HAP-1 (cell line): Measurements from ENCODE around the gene NCOA6.
A peak's percentile ranks its signal among the peaks of the same experiment; 100 is the strongest.

ENCODE experiments used
- DNase-seq, 2 experiments: peaks; one replicate each; pipeline ENCODE4 v3.0.0-alpha.2; 2016 to 2020; ENCODE audit warnings: low spot score in 2 of 2
- H3K27me3 ChIP-seq: fragments of 250-450 bp; sonication (Bioruptor Pico); 2 replicates; pipeline ENCODE4 v1.5.1; 2020; ENCODE audit warnings: low read depth, mild to moderate bottlenecking, moderate library complexity
- H3K36me3 ChIP-seq: fragments of 250-450 bp; sonication (Bioruptor Pico); replicated peaks from 2 replicates; pipeline ENCODE4 v1.5.1; 2020; ENCODE audit warnings: mild to moderate bottlenecking
- H3K4me1 ChIP-seq: fragments of 250-450 bp; sonication (Bioruptor Pico); 2 replicates; pipeline ENCODE4 v1.5.1; 2020; ENCODE audit warnings: mild to moderate bottlenecking
- H3K4me3 ChIP-seq: fragments of 250-450 bp; sonication (Bioruptor Pico); 2 replicates; pipeline ENCODE4 v1.5.1; 2020; ENCODE audit warnings: mild to moderate bottlenecking, moderate library complexity
- H3K9me3 ChIP-seq: fragments of 250-450 bp; sonication (Bioruptor Pico); 2 replicates; pipeline ENCODE4 v1.5.1; 2020; ENCODE audit warnings: mild to moderate bottlenecking, moderate library complexity
- in situ Hi-C: fragments of 300-500 bp; cut with MboI; formaldehyde crosslinking; loops from 3 replicates; pipeline ENCODE4 v1.14.3; 2020; ENCODE audit warnings: low sequenced_read_pairs, inconsistent platforms, mixed read lengths

Gene NCOA6

DNA sequence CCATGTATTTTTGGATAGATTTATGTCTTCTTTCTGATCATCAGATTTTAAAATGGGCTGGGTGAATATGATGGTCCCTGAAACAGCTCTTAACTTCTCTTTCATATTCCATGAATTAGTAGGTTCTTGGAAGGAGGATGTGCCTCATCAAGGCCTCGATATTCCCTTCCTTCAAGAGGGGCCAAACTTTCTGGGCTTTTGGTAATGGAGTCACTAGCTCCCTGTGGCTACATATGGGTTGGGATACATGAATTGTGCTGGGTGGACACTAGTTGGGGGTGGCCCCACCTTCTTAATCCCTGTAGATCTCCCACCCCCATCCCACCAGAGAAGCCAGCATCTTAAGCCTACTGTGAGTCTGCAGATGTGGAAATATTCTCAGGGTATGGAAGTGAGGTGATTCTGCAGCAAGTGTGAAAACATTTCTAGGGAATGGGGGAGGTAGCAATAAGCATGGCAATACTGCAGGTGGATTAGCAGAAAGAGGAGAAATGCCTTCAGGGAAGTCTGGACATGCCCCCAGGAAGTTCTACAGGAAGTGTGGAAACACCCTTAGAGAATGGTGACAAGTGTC lies 119.1 kb downstream of the NCOA6 start:
- no peak for DNase-seq
- no peak overlapping the region for H3K4me3 ChIP-seq
- H3K4me1 ChIP-seq = peaks cover 20% of the 10 kb centered on the region
- H3K27me3 ChIP-seq = no peaks in the 10 kb centered on the region
- H3K9me3 ChIP-seq = no peaks in the 10 kb centered on the region
- in situ Hi-C loops = loop anchor here (5.0 to 25.0 kb wide), 2 partner anchors 169 to 394 kb away; partner anchors contain the start of gene AHCY
- H3K36me3 ChIP-seq = no peaks in the 10 kb centered on the region

DNA sequence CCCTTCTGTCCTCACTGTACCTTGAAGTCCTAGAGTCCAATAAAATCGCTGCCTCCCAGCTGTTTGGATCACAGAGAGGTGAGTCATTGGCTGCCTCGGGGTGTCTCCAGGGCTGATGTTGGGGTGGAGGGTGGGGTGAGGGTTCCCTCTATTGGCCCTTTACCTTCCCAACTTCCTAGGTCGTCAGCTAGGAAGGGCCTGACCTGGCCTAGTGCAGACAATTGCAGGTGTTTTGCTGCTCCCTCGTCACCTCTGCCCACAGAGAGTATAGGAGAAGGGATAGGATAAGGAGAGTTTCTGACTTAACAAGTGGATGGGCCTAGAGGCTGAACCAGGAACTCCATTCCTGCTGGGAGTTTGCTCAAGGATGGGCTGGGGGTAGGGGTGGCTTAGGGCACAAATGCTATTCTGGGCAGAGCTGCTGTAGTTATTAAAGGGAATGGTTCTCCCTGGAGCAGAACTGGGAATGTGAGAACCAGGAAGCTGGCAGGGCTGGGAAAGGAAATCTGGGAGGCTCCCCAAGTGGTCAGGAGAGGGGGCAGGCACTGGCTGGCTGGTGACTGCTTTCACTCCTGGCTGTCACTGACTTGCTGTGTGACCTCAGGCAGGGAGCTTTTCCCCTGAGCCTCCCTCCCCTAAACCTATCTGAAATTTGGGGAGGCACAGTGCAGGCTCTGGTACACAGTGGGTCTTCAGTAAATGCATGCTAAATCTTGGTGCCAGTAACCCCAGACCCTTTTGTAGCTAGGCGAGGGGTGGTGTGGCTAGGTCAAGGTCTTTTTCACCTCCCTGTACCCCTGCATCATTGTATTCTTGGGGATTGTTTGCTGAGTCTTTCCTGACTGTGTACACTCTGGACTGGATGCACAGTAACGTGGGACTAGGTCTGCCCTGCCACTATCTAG lies 119.8 kb downstream of the NCOA6 start:
- peak in 1 of 2 experiments; percentile 22 for DNase-seq
- Histone ChIP-seq H3K4me3 (peak overlapping the region; percentile 73), H3K4me1 (peaks cover 20% of the 10 kb centered on the region), H3K9me3 (no peaks in the 10 kb centered on the region), H3K36me3 (no peaks in the 10 kb centered on the region), H3K27me3 (no peaks in the 10 kb centered on the region)
- in situ Hi-C loops = loop anchor here (5.0 to 25.0 kb wide), 2 partner anchors 168 to 393 kb away; partner anchors contain the start of gene AHCY

- Histone ChIP-seq H3K4me1 (peaks cover 15% of the 10 kb centered on the region), H3K27me3 (no peaks in the 10 kb centered on the region), H3K9me3 (no peaks in the 10 kb centered on the region), H3K4me3 (peak overlapping the region; percentile 73), H3K36me3 (no peaks in the 10 kb centered on the region)
- in situ Hi-C loops = loop anchor here (5.0 to 25.0 kb wide), 2 partner anchors 168 to 393 kb away; partner anchors contain the start of gene AHCY
- peak in 1 of 2 experiments; percentile 45 for DNase-seq
Observed at GRCh38 chr20:34705008-34705396, 120.4 kb downstream of the NCOA6 start.

DNA sequence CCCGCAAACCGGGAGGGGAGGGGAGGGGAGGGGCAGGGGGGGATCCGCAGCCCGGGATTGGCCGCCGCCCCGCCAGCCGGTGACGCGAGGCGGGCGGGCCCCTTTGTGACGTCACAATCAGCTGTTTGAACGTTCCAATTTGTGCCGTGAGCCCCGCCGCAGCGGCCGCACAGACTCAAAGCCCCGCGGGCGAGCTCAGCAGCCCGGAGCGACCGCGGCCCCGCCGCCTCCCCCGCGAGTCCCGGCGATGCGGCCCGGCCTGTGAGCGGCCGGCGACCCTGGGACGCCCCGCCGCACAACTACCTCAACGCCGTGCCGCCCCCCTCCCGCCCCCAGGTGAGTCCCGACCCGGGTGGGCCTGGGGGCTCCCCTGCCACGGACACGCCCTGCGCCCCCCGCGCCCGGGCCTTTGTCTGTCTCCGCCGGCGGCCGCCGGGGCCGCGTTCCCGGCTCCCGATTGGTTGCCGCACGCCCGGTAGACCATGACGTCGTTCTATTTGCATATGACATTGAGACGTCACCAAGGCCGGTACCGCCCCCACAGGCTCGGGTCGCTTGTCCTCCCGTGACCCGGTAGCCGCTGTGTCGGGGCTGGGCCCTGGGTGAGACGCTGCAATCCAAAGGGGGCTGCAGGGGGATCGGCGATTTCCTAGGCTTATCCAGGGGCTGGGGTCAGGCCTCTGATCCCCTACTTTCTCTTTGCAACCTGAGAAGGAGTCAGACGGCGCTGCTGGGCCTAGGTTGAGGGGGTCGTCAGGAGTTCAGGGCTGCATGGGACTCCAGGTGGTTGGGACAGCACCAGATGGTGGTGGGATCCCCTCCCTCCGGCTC lies 121.1 kb downstream of the NCOA6 start, which contains the start of gene TP53INP2:
Gene TP53INP2, plus strand, starts transcription at position 168 of the 831 bp plus-strand sequence. CDS start 4,396 bp downstream, outside the sequence.
- in situ Hi-C loops = loop anchor here (5.0 to 25.0 kb wide), 2 partner anchors 167 to 392 kb away; partner anchors contain the start of gene AHCY
- peak within 1 kb of the TSS; percentile 73 for H3K4me3 ChIP-seq
- no peaks in the 10 kb centered on the region for H3K36me3 ChIP-seq
- peaks cover 15% of the 10 kb centered on the region for H3K4me1 ChIP-seq
- H3K9me3 ChIP-seq = no peaks in the 10 kb centered on the region
- H3K27me3 ChIP-seq = no peaks in the 10 kb centered on the region
- peak; percentile 87 to 96 for DNase-seq

GRCh38 chr20:34703424-34704176 lies 121.9 kb downstream of the NCOA6 start:
- peaks cover 15% of the 10 kb centered on the region for H3K4me1 ChIP-seq
- H3K9me3 ChIP-seq = no peaks in the 10 kb centered on the region
- H3K27me3 ChIP-seq = no peaks in the 10 kb centered on the region
- H3K4me3 ChIP-seq = peak overlapping the region; percentile 73
- H3K36me3 ChIP-seq = no peaks in the 10 kb centered on the region
- DNase-seq = peak in 1 of 2 experiments; percentile 34
- in situ Hi-C loops = loop anchor here (25.0 kb wide), 1 partner anchor 391 kb away; the partner anchor contains the start of gene AHCY

GRCh38 chr20:34703061-34703423 lies 122.4 kb downstream of the NCOA6 start:
- no peaks in the 10 kb centered on the region for H3K27me3 ChIP-seq
- DNase-seq = no peak
- peak overlapping the region; percentile 73; the same call in 1 of the 2 replicates for H3K4me3 ChIP-seq
- no peaks in the 10 kb centered on the region for H3K9me3 ChIP-seq
- H3K36me3 ChIP-seq = no peaks in the 10 kb centered on the region
- H3K4me1 ChIP-seq = peaks cover 15% of the 10 kb centered on the region
- in situ Hi-C loops = loop anchor here (25.0 kb wide), 1 partner anchor 391 kb away; the partner anchor contains the start of gene AHCY

DNA sequence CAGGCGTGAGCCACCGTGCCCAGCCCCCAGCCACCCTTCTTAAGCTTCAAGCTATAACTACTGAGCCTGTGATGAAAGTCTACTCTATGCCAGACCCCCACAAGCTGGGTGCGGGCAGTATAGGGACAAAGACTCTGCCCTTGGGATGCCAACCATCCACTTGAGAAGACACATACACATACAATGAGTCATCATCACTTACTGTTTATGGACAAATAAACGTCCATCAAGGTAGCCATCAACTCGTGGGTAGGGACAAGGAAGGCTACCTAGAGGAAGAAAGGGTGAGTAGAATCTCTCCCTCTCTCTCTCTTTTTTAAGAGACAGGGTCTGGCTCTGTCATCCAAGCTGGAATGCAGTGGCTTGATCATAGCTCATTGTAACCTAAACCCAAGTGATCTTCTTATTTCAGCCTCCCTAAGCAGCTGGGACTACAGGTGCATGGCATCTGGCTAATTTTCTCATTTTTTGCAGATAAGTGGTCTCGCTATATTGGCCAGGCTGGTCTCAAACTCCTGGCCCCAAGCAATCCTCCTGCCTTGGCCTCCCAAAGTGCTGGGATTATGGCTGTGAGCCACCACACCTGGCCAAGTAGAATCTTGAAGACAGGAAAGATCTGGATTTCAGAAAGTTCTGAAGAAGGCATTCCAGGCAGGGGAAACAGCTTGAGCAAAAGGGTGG lies 123.9 kb downstream of the NCOA6 start:
- Histone ChIP-seq H3K4me3 (no peak overlapping the region), H3K4me1 (peaks cover 15% of the 10 kb centered on the region), H3K27me3 (no peaks in the 10 kb centered on the region), H3K36me3 (no peaks in the 10 kb centered on the region), H3K9me3 (no peaks in the 10 kb centered on the region)
- no peak for DNase-seq
- in situ Hi-C loops = loop anchor here (25.0 kb wide), 1 partner anchor 389 kb away; the partner anchor contains the start of gene AHCY

DNA sequence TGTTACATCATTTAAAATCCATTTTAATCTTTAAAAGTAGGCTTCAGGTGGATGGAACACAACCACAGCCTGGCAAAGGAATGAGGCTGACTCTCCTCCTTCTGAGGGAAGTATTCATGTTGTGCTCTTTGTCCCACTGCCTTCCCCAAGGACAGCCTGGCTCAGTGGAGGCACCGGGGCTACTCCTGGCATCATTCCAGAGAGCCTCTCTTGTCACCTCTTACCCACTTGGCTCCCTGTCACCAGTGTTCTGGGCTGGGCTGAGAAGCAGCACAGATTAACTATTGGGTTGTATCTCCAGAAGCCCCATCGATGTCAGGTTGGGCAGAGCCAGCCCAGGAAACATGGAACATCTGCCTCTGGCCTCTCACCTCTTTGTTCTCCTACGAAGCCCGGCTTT lies 132.0 kb downstream of the NCOA6 start:
- no peaks in the 10 kb centered on the region for H3K36me3 ChIP-seq
- H3K4me3 ChIP-seq = no peak overlapping the region
- in situ Hi-C loops = no loop called here
- no peaks in the 10 kb centered on the region for H3K27me3 ChIP-seq
- H3K9me3 ChIP-seq = no peaks in the 10 kb centered on the region
- no peaks in the 10 kb centered on the region for H3K4me1 ChIP-seq
- no peak for DNase-seq

DNA sequence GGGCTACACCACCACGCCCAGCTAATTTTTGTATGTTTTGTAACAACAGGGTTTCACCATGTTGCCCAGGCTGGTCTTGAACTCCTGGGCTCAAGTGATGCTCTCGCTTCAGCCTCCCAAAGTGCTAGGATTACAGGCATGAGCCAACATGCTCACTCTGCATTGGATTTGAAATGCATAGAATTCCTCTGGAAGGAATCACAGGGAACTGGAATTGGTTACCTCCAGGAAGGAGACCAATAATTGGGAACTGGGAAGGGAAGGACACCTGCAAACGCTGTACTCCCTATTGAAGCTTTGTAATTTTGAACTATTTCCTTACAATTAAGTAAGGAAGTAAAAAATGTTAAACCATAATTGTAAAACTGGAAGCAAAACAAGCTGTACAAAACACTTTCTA lies 133.6 kb downstream of the NCOA6 start:
- H3K36me3 ChIP-seq = no peaks in the 10 kb centered on the region
- in situ Hi-C loops = no loop called here
- no peaks in the 10 kb centered on the region for H3K27me3 ChIP-seq
- H3K4me3 ChIP-seq = no peak overlapping the region
- no peaks in the 10 kb centered on the region; the same call in 1 of the 2 replicates for H3K4me1 ChIP-seq
- DNase-seq = no peak
- H3K9me3 ChIP-seq = no peaks in the 10 kb centered on the region

DNA sequence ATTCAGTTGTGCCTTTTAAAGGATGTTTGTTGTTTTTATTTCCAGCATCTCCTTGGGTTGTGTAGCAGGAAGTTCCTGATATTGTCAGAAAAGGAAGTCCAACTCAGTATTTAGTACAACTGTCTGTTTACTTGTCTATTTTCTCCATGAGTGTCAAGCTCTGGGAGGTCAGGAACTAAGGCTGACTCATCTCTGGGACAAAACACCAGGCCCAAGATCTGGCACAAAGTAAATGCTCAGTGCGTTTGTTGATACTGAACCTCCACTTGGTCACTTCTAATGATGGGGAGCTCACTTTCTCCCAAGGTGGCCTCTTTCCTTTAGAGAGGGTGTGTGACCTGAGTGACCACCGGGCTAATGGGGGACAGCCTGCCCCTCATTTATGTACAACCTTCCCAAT lies 136.0 kb downstream of the NCOA6 start:
- Histone ChIP-seq H3K9me3 (no peaks in the 10 kb centered on the region), H3K4me1 (no peaks in the 10 kb centered on the region; the same call in 1 of the 2 replicates), H3K36me3 (no peaks in the 10 kb centered on the region), H3K4me3 (no peak overlapping the region), H3K27me3 (no peaks in the 10 kb centered on the region)
- no peak for DNase-seq
- in situ Hi-C loops = no loop called here

DNA sequence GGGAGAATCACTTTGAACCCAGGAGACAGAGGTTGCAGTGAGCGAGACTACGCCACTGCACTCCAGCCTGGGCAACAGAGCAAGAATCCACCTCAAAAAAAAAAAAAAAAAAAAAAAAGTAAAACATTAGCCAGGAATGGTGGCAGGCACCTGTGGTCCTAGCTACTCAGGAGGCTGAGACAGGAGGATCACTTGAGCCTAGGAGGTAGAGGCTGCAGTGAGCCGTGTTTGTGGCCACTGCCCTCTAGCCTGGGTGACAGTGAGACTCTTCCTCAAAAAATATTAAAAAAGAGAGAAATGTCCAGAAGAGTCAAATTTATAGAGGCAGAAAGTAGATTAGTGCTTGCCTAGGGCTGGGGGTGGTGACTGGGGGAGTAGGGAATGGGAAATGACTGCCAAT lies 141.8 kb downstream of the NCOA6 start:
- in situ Hi-C loops = no loop called here

GRCh38 chr20:34680586-34681175 lies 144.8 kb downstream of the NCOA6 start:
- in situ Hi-C loops = no loop called here
- no peaks in the 10 kb centered on the region for H3K36me3 ChIP-seq
- H3K4me1 ChIP-seq = peaks cover 14% of the 10 kb centered on the region
- H3K4me3 ChIP-seq = no peak overlapping the region
- DNase-seq = no peak
- no peaks in the 10 kb centered on the region for H3K9me3 ChIP-seq
- H3K27me3 ChIP-seq = no peaks in the 10 kb centered on the region

More for the DNA sequence above, 141.8 kb downstream of the NCOA6 start:
- Histone ChIP-seq H3K36me3 (no peaks in the 10 kb centered on the region), H3K4me1 (peaks cover 8% of the 10 kb centered on the region), H3K4me3 (no peak overlapping the region), H3K27me3 (no peaks in the 10 kb centered on the region), H3K9me3 (no peaks in the 10 kb centered on the region)
- DNase-seq = no peak
